Smooth muscle cell (in vitro differentiated cells): ENCODE data around the gene GNG7. TPM values are rescaled to one million over a fixed set of nuclear protein-coding genes. Genes with fewer than 3 reads are reported as not detected.
"Not testable (repeated sequence)": the region's sequence is repeated elsewhere in the genome, so short reads cannot be mapped to it uniquely, and the experiment has no call there.

Experiments used
- DNase-seq: peaks from one replicate; lab custom pipeline; 2025; ENCODE audit not compliant: unreplicated experiment; lab: John Stamatoyannopoulos, UW
- H2AFZ ChIP-seq: fragments of 200-600 bp; sonication (generic); 2 replicates; pipeline ENCODE4 v1.6.0; 2016; ENCODE audit warnings: antibody characterized with exemption, low read depth, mild to moderate bottlenecking
- H3F3A ChIP-seq: fragments of 200-600 bp; sonication (generic); 2 replicates; pipeline ENCODE4 v1.6.0; 2017; ENCODE audit warnings: antibody characterized with exemption, low read depth
- H3K27ac ChIP-seq: fragments of 200-600 bp; sonication (generic); 2 replicates; pipeline ENCODE4 v1.5.1; 2016; ENCODE audit warnings: low read depth, mild to moderate bottlenecking
- H3K27me3 ChIP-seq: fragments of 200-600 bp; sonication (generic); 2 replicates; pipeline ENCODE4 v1.6.1; 2016; ENCODE audit warnings: low read depth, mild to moderate bottlenecking
- H3K36me3 ChIP-seq: fragments of 200-600 bp; sonication (generic); 2 replicates; pipeline ENCODE4 v1.5.1; 2016; ENCODE audit warnings: low read depth
- H3K4me1 ChIP-seq: fragments of 200-600 bp; sonication (generic); 2 replicates; pipeline ENCODE4 v1.5.1; 2016; ENCODE audit warnings: low read depth
- H3K4me2 ChIP-seq: fragments of 200-600 bp; sonication (generic); 2 replicates; pipeline ENCODE4 v1.6.0; 2016; ENCODE audit warnings: mild to moderate bottlenecking
- H3K4me3 ChIP-seq: fragments of 200-600 bp; sonication (generic); 2 replicates; pipeline ENCODE4 v1.5.1; 2016; ENCODE audit warnings: mild to moderate bottlenecking
- H3K79me2 ChIP-seq: fragments of 200-600 bp; sonication (generic); 2 replicates; pipeline ENCODE4 v1.6.0; 2016; ENCODE audit warnings: low read depth, mild to moderate bottlenecking
- H3K9ac ChIP-seq: fragments of 200-600 bp; sonication (generic); 2 replicates; pipeline ENCODE4 v1.6.0; 2016; ENCODE audit warnings: low read depth
- H3K9me3 ChIP-seq: fragments of 200-600 bp; sonication (generic); replicated peaks from 2 replicates; pipeline ENCODE4 v1.5.1; 2016; ENCODE audit warnings: low read depth
- H4K20me1 ChIP-seq: fragments of 200-600 bp; sonication (generic); 2 replicates; pipeline ENCODE4 v1.6.0; 2016; ENCODE audit warnings: low read depth
- CTCF ChIP-seq: fragments of 200-600 bp; sonication (generic); IDR thresholded peaks from 2 replicates; pipeline ENCODE4 v1.5.1; 2017; ENCODE audit warnings: borderline replicate concordance, mild to moderate bottlenecking, antibody characterized with exemption; ENCODE audit not compliant: insufficient read depth, poor library complexity, severe bottlenecking
- WGBS: methylation state at CpG from one replicate; pipeline ENCODE4 v1.1.7; 2016; ENCODE audit warnings: low lambda C conversion rate; 5-methylcytosine and 5-hydroxymethylcytosine counted together
- polyA plus RNA-seq: library from polyadenylated mRNA; unstranded; fragments of >200 nt; fragmentation: Nextera tagmentation; extraction: Ambion mirVana; gene quantifications from 2 replicates; pipeline ENCODE4 v1.2.1, GENCODE V29; 2016
- total RNA-seq: library from RNA; depleted of rRNA; stranded (reverse); fragments of >200 nt; gene quantifications from 2 replicates; pipeline ENCODE4 v1.2.3, GENCODE V29; 2014

Gene GNG7
- total and polyA plus RNA-seq, 2 experiments from 2014 or later: 1.7 to 2.6 TPM

DNA sequence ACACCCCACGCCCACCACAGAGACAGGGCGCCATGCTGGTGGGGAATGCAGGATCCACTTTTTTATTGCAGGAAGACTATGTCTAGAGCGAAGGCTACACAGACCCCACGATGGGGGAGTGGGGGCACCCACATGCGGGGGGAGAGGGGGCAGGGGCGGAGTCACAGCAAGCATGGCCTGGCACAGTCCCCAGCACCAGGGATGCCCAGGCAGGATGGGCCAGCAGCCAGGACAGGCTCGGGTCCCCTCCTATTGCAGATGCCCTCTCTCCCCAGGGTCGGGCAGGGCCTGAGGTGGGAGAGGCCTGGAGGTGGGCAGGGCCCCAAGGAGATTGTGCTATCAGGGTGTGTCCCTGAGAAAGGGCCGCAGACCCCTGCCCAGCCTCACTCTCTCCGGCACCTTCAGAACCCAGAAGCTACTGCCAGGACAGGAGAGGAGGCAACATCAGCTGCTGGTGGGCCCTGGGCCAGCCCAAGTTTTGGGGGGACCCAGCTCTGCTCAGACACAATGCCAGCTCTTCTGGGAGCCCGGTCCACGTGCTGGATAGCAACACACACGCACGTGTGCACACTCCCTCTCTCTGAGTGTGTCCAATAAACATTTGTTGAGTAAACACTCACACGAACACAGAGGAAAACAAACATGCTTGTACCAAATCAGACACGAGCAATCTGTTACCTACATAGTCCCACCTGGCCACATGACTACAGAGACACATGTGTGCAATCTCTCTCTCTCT is 12.2 kb upstream of the GNG7 start:
- Histone ChIP-seq H3K9ac (no peak overlapping the region), H3K9me3 (peaks cover 4% of the 10 kb centered on the region), H3K4me1 (no peaks in the 10 kb centered on the region), H3F3A (no peaks in the 10 kb centered on the region), H3K27me3 (no peaks in the 10 kb centered on the region), H3K4me2 (no peak overlapping the region), H3K4me3 (no peak overlapping the region), H4K20me1 (no peaks in the 10 kb centered on the region), H2AFZ (no peak overlapping the region), H3K79me2 (no peaks in the 10 kb centered on the region), H3K36me3 (no peaks in the 10 kb centered on the region), H3K27ac (no peak overlapping the region)
- WGBS: 91% methylated on average over 15 of the region's 16 CpGs
- TF ChIP-seq CTCF: no peak
- no peak for DNase-seq

- not testable (repeated sequence) for H3K4me1 ChIP-seq, H3K27ac ChIP-seq, H3K79me2 ChIP-seq, DNase-seq, H3K4me2 ChIP-seq, H3K36me3 ChIP-seq, H2AFZ ChIP-seq, H3K9ac ChIP-seq, H3K9me3 ChIP-seq, H3K4me3 ChIP-seq, H3F3A ChIP-seq, H3K27me3 ChIP-seq, H4K20me1 ChIP-seq
- no CpG with 5 or more reads among the region's 1 CpG for WGBS
These were observed 11.6 kb upstream of the GNG7 start for GRCh38 chr19:2714102-2714501.

- H4K20me1 ChIP-seq, DNase-seq, H3K4me2 ChIP-seq, H3K4me1 ChIP-seq, H3K27ac ChIP-seq, H3K4me3 ChIP-seq, H3K9me3 ChIP-seq, H2AFZ ChIP-seq, H3K9ac ChIP-seq, H3F3A ChIP-seq, H3K27me3 ChIP-seq, H3K36me3 ChIP-seq, H3K79me2 ChIP-seq: not testable (repeated sequence)
- 100% methylated on average over 1 of the region's 3 CpGs for WGBS
These were observed 10.7 kb upstream of the GNG7 start for GRCh38 chr19:2713170-2713569.

DNA sequence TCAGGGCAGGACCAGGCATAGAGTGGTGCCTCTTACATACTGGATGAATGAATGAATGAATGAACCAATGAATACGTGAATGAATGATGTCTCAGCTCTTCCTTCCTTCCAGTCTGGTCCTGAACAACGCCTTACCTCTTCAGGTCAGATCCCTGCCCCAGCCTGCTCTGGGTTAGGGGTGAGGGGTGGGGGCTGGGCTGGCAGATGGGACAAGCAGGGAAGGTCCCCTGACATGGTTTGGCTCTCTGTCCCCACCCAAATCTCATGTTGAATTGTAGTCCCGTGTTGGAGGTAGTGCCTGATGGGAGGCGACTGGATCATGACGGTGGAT is 9.3 kb upstream of the GNG7 start:
- H3K4me1 ChIP-seq: no peaks in the 10 kb centered on the region
- no peak overlapping the region for H3K9ac ChIP-seq
- H3K4me3 ChIP-seq: no peak overlapping the region
- no peaks in the 10 kb centered on the region for H4K20me1 ChIP-seq
- H3K79me2 ChIP-seq: no peaks in the 10 kb centered on the region
- H3K4me2 ChIP-seq: no peak overlapping the region
- H3K27ac ChIP-seq: no peak overlapping the region
- no peaks in the 10 kb centered on the region for H3F3A ChIP-seq
- peaks cover 4% of the 10 kb centered on the region for H3K9me3 ChIP-seq
- 84% methylated on average over 5 of the region's 5 CpGs for WGBS
- no peaks in the 10 kb centered on the region for H3K36me3 ChIP-seq
- no peaks in the 10 kb centered on the region for H3K27me3 ChIP-seq
- no peak for DNase-seq
- H2AFZ ChIP-seq: no peak overlapping the region
- no peak for TF ChIP-seq CTCF
